HEK293 (cell line): ENCODE results near the gene RAB36.

ENCODE experiments used
- CTCF ChIA-PET: fragments of 350-600 bp; formaldehyde crosslinking; extraction: SDS; loops from one replicate; lab custom pipeline; 2021; ENCODE audit warnings: antibody characterized with exemption; lab: Yijun Ruan, JAX
- POLR2A ChIA-PET: fragments of 300-600 bp; formaldehyde crosslinking; extraction: SDS; loops from one replicate; lab custom pipeline; 2020; ENCODE audit warnings: antibody characterized with exemption, inconsistent platforms; lab: Yijun Ruan, JAX
- H3K27ac ChIP-seq: fragments of 200-500 bp; sonication (Bioruptor generic); 2 replicates; pipeline ENCODE4 v1.5.1; 2014; ENCODE audit warnings: low read depth, low read length, control low read depth, inconsistent platforms; ENCODE audit errors: extremely low read depth
- H3K36me3 ChIP-seq, 2 experiments: fragments of 200-500 bp in 1 of 2; sonication (Bioruptor generic) in 1 of 2; 1 replicate in 1 of 2; 2 replicates in 1 of 2; pipeline ENCODE4 v1.5.1; 2014 to 2017; ENCODE audit warnings: inconsistent platforms in 2 of 2, low read length in 2 of 2; ENCODE audit not compliant: control insufficient read depth in 2 of 2, insufficient read depth in 1 of 2
- H3K4me1 ChIP-seq: fragments of 200-500 bp; sonication (Bioruptor generic); 2 replicates; pipeline ENCODE4 v1.5.1; 2014; ENCODE audit warnings: mild to moderate bottlenecking, low read length, inconsistent platforms; ENCODE audit not compliant: control insufficient read depth, insufficient read depth
- H3K4me3 ChIP-seq: 2 replicates; pipeline ENCODE4 v1.5.1; 2011; ENCODE audit warnings: low read depth, mild to moderate bottlenecking, control low read depth, low read length, moderate library complexity
- H3K9me3 ChIP-seq: fragments of 200-500 bp; sonication (Bioruptor generic); 2 replicates; pipeline ENCODE4 v1.5.1; 2014; ENCODE audit warnings: low read depth, low read length, inconsistent platforms; ENCODE audit not compliant: control insufficient read depth, insufficient read depth
- GLI4 ChIP-seq: fragments of 450-650 bp; formaldehyde crosslinking; IDR thresholded peaks from 2 replicates; pipeline ENCODE4 v1.5.1; 2016; ENCODE audit warnings: missing biosample characterization, missing genetic modification characterization
- SETDB1 ChIP-seq: IDR thresholded peaks from one replicate; pipeline ENCODE4 v1.6.1; 2017; ENCODE audit warnings: mild to moderate bottlenecking, low read length, moderate library complexity, mixed read lengths; ENCODE audit not compliant: insufficient read length
- ZBTB11 ChIP-seq: fragments of 450-650 bp; formaldehyde crosslinking; conservative IDR thresholded peaks from 2 replicates; pipeline ENCODE4 v1.5.1; 2016; ENCODE audit warnings: low read depth, missing biosample characterization, missing genetic modification characterization
- ZBTB20 ChIP-seq: fragments of 450-650 bp; formaldehyde crosslinking; IDR thresholded peaks from 2 replicates; pipeline ENCODE4 v1.5.1; 2016; ENCODE audit warnings: missing biosample characterization, missing genetic modification characterization
- ZNF157 ChIP-seq: fragments of 450-650 bp; formaldehyde crosslinking; IDR thresholded peaks from 2 replicates; pipeline ENCODE4 v1.5.1; 2016; ENCODE audit warnings: missing biosample characterization, missing genetic modification characterization
- ZNF248 ChIP-seq: fragments of 450-650 bp; formaldehyde crosslinking; IDR thresholded peaks from 2 replicates; pipeline ENCODE4 v1.5.1; 2017; ENCODE audit warnings: missing biosample characterization, missing genetic modification characterization
- ZNF514 ChIP-seq: fragments of 450-650 bp; formaldehyde crosslinking; IDR thresholded peaks from 2 replicates; pipeline ENCODE4 v1.5.1; 2016; ENCODE audit warnings: missing biosample characterization, missing genetic modification characterization
- TF ChIP-seq, protein P1 (sequence below): fragments of 450-650 bp; formaldehyde crosslinking; IDR thresholded peaks from 2 replicates; pipeline ENCODE4 v1.5.1; 2017; ENCODE audit warnings: missing biosample characterization, missing genetic modification characterization
- TF ChIP-seq, protein P2 (sequence below): fragments of 450-650 bp; formaldehyde crosslinking; IDR thresholded peaks from 2 replicates; pipeline ENCODE4 v1.5.1; 2016; ENCODE audit warnings: missing biosample characterization, missing genetic modification characterization
- TF ChIP-seq, protein P3 (sequence below): fragments of 450-650 bp; formaldehyde crosslinking; IDR thresholded peaks from 2 replicates; pipeline ENCODE4 v1.5.1; 2016; ENCODE audit warnings: missing biosample characterization, missing genetic modification characterization
- TF ChIP-seq, protein P4 (sequence below): fragments of 450-650 bp; formaldehyde crosslinking; IDR thresholded peaks from 2 replicates; pipeline ENCODE4 v1.5.1; 2016; ENCODE audit warnings: missing biosample characterization, missing genetic modification characterization

Gene RAB36

DNA sequence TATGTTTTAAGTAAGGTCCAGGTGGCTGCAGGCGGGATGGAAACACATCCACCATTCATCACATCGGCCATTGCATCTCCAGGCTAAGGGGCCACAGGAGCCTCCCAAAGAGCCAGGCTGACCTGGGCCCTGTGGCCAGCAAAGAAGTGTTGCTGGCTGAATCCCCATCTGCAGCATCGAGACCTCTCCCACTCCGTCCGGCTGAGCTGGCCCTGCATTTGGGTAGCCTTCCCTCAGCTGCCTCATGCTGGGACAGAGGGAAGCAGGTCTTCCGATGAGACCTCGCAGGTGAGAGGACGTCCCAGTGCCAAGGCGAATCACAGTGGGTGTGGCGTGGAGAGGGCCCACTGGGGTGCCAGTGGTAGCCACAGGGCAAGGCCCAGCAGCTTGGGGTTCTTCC is 28.0 kb upstream of the RAB36 start:
- H3K36me3 ChIP-seq = peaks cover 0 to 15% of the 10 kb centered on the region in 2 experiments; a peak in 1 of 3 replicates
- no peak overlapping the region for H3K27ac ChIP-seq
- no peak overlapping the region for H3K4me3 ChIP-seq
- ChIA-PET CTCF (interaction anchor here (0.6 kb wide), 1 partner anchor 253 kb away, joined by 3 read pairs; no protein-coding TSS in a partner anchor), POLR2A (interaction anchor here (1.3 kb wide), 1 partner anchor 9 kb away, joined by 3 read pairs; no protein-coding TSS in a partner anchor)
- TF ChIP-seq ZNF248 (tag by site-specific recombination) = no peak
- TF ChIP-seq ZBTB11 (tag by site-specific recombination) = no peak
- TF ChIP-seq, protein P1, sequence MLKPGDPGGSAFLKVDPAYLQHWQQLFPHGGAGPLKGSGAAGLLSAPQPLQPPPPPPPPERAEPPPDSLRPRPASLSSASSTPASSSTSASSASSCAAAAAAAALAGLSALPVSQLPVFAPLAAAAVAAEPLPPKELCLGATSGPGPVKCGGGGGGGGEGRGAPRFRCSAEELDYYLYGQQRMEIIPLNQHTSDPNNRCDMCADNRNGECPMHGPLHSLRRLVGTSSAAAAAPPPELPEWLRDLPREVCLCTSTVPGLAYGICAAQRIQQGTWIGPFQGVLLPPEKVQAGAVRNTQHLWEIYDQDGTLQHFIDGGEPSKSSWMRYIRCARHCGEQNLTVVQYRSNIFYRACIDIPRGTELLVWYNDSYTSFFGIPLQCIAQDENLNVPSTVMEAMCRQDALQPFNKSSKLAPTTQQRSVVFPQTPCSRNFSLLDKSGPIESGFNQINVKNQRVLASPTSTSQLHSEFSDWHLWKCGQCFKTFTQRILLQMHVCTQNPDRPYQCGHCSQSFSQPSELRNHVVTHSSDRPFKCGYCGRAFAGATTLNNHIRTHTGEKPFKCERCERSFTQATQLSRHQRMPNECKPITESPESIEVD (tag by site-specific recombination) = no peak
- TF ChIP-seq, protein P2, sequence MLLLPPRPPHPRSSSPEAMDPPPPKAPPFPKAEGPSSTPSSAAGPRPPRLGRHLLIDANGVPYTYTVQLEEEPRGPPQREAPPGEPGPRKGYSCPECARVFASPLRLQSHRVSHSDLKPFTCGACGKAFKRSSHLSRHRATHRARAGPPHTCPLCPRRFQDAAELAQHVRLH (tag by site-specific recombination) = no peak
- H3K9me3 ChIP-seq = no peaks in the 10 kb centered on the region
- H3K4me1 ChIP-seq = no peaks in the 10 kb centered on the region

GRCh38 chr22:23117891-23118646 is 27.2 kb upstream of the RAB36 start:
- no peaks in the 10 kb centered on the region for H3K4me1 ChIP-seq
- H3K27ac ChIP-seq = no peak overlapping the region
- ChIA-PET CTCF (interaction anchor here (0.6 kb wide), 2 partner anchors 99 to 154 kb away, joined by 4 read pairs; no protein-coding TSS in a partner anchor), POLR2A (interaction anchor here (1.3 kb wide), 1 partner anchor 10 kb away, joined by 3 read pairs; no protein-coding TSS in a partner anchor)
- H3K9me3 ChIP-seq = no peaks in the 10 kb centered on the region
- TF ChIP-seq ZNF514 = no peak
- no peak for TF ChIP-seq GLI4 (tag by site-specific recombination)
- TF ChIP-seq SETDB1 = no peak
- TF ChIP-seq ZBTB20 (tag by site-specific recombination) = no peak
- TF ChIP-seq ZNF157 = no peak
- TF ChIP-seq, protein P3, sequence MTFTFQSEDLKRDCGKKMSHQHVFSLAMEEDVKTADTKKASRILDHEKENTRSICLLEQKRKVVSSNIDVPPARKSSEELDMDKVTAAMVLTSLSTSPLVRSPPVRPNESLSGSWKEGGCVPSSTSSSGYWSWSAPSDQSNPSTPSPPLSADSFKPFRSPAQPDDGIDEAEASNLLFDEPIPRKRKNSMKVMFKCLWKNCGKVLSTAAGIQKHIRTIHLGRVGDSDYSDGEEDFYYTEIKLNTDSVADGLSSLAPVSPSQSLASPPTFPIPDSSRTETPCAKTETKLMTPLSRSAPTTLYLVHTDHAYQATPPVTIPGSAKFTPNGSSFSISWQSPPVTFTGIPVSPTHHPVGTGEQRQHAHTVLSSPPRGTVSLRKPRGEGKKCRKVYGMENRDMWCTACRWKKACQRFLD (tag by site-specific recombination) = no peak
- TF ChIP-seq, protein P4, sequence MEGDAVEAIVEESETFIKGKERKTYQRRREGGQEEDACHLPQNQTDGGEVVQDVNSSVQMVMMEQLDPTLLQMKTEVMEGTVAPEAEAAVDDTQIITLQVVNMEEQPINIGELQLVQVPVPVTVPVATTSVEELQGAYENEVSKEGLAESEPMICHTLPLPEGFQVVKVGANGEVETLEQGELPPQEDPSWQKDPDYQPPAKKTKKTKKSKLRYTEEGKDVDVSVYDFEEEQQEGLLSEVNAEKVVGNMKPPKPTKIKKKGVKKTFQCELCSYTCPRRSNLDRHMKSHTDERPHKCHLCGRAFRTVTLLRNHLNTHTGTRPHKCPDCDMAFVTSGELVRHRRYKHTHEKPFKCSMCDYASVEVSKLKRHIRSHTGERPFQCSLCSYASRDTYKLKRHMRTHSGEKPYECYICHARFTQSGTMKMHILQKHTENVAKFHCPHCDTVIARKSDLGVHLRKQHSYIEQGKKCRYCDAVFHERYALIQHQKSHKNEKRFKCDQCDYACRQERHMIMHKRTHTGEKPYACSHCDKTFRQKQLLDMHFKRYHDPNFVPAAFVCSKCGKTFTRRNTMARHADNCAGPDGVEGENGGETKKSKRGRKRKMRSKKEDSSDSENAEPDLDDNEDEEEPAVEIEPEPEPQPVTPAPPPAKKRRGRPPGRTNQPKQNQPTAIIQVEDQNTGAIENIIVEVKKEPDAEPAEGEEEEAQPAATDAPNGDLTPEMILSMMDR (tag by site-specific recombination) = no peak
- peaks cover 0 to 14% of the 10 kb centered on the region in 2 experiments; a peak in 1 of 3 replicates for H3K36me3 ChIP-seq
- H3K4me3 ChIP-seq = no peak overlapping the region
